GM19372 (cell line): Measurements from ENCODE around the gene RANGAP1.
A peak's percentile ranks its signal among the peaks of the same experiment; 100 is the strongest.

Source experiments
- ATAC-seq: cut with Tn5 transposase; IDR thresholded peaks from one replicate; pipeline ENCODE4 v1.9.1; 2021; ENCODE audit warnings: mild to moderate bottlenecking, low read depth, moderate library complexity; ENCODE audit not compliant: unreplicated experiment

The RANGAP1 gene

DNA sequence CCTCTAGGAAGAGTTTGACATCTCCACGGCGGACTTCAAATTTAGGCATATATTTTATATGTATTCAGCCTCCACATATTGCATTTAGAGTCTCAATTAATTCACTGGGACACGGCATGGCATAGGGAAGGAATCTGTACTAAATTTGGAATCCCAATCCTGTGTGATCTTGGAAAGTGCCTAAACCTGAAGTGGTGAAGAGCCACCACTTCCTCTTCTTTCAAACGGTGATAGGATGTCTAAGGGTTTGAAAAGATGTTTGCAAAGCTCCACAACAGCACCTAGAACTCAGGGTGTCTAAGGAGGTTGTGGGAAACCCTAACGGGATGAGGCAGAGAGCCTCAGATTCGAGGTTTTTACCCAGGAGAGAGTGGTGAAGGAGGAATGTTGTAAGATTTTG is 81.9 kb downstream of the RANGAP1 start:
- ATAC-seq = no peak

DNA sequence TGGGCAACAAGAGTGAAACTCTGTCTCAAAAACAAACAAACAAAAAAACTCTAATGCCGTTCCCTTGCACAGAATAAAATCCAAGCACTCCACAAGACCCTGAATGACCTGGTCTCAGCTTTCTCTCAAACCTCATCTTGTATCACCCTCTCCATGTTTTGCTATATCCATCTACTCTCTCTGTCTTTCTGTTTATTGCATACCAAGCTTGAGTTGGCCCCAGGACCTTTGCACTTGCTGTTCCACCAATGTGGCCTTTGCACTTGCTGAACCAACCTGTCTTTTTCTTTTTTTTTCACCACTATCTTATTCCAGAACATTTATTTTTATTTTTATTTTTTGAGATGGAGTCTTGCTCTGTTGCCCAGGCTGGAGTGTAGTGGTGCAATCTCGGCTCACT is 82.9 kb downstream of the RANGAP1 start:
- ATAC-seq = no peak

DNA sequence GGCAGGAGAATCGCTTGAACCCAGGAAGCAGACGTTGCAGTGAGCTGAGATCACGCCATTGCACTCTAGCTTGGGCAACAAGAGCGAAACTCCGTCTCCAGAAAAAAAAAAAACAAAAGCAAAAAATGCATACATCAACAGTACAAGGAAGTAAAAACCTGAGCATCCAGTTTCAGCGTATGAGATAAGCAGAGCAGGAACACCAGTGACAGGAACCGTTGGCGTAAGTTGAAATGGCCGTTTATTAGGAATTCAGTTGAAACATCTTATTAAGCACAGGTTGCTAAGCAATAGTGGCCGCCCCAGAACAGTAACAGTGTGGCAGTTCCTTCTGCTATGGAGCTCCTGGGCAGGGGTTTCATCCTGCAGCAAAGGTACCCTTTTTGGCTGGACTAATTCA is 84.8 kb downstream of the RANGAP1 start:
- no peak for ATAC-seq

DNA sequence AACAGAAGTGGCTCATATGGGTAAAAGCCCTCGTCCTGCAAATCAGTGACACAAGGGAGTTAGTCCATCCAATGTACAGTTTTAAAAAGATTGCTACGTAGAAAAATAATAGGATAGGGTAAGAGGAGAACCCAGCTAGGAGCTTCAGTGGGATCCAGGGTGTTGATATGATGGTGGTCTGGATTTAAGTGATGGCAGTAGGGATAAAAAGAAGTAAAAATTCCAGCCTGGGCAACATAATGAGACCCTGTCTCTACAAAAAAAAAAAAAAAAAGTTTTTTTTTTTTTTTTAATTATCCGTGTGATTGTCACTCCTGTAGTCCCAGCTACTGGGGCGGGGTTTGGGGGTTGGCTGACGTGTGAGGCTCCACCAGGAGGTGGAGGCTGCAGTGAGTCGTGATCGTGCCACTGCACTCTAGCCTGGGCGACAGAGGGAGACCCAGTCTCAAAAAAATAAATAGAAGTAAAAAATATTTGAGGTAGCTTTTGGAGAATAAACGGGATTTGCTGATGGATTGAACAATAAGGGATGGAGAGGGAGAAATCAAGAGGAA is 87.9 kb downstream of the RANGAP1 start:
- ATAC-seq = no peak

DNA sequence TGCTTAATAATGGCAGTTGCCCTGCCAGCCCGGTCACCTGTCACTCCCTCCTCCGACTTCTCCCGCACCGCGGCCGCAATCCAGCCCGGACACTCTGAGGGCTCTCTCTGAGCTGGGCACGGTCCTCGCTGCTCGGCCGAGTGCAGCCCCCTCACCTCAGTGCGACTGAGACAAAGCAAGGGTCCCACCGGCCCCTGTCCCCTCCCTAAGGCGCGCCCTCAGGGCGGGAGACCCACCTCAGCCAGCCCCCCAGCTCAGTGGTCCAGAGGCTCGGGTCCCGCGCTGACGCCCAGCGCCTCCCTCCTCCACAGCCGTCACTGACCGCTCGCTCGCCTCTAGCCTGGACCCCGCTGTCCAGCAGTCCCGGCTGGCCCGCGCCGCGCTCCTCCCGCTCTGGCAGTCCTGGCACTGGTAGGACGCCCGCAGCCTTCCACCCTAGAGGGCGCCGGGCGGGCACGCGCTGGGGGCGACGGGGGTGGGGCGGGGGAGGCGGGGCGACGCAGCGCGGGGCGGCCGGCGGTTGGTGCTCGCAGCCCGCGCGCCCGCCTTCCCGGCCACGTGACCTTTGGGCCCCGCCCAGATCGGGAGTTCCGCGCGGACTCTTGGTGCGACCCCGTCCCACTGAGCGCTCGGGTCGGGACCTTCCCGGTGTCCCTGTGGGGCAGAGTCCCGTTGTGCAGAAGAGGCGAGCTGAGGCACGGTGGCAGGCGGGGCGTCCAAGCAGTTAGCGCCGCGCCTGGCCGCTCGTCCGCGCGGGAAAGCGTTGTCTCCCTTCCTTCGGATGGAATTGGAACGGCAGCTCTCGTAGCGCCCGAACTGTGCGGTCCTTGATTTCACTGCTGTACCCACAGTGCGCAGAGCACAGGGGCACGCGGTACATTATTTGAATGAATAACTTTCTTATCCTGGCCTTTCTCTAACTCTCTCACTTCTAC is 88.7 kb downstream of the RANGAP1 start:
- peak; percentile 81 for ATAC-seq
